BJ (cell line): ENCODE measurements around the gene IGFLR1. TPM values are rescaled to one million over a fixed set of nuclear protein-coding genes. Genes with fewer than 3 reads are reported as not detected.

Experiments
- CTCF ChIA-PET: fragments of 350-600 bp; formaldehyde crosslinking; extraction: SDS; loops from one replicate; lab custom pipeline; 2021; ENCODE audit warnings: antibody characterized with exemption, inconsistent platforms; lab: Yijun Ruan, JAX
- POLR2A ChIA-PET: fragments of 300-600 bp; sonication (Branson Sonifier 250); formaldehyde crosslinking; extraction: SDS; loops from one replicate; lab custom pipeline; 2021; ENCODE audit warnings: antibody characterized with exemption; lab: Charles Lee
- DNase-seq: peaks from one replicate; pipeline ENCODE4 v3.0.0-alpha.2; 2011; ENCODE audit warnings: low read depth
- H3K27me3 ChIP-seq: 2 replicates; pipeline ENCODE4 v1.6.0; 2011; ENCODE audit warnings: low read length; ENCODE audit not compliant: control insufficient read depth, insufficient read depth
- H3K36me3 ChIP-seq: 2 replicates; pipeline ENCODE4 v1.5.1; 2011; ENCODE audit warnings: low read length; ENCODE audit not compliant: control insufficient read depth, insufficient read depth
- H3K4me3 ChIP-seq: 2 replicates; pipeline ENCODE4 v1.5.1; 2011; ENCODE audit warnings: low read depth, mild to moderate bottlenecking, control low read depth, low read length
- polyA plus RNA-seq: library from polyadenylated mRNA; depleted of rRNA; stranded (reverse); fragments of >200 nt; gene quantifications from 2 replicates; pipeline ENCODE4 v1.2.3, GENCODE V29; 2011
- TF ChIP-seq, protein P1 (sequence below): IDR thresholded peaks from 2 replicates; pipeline ENCODE4 v1.5.1; 2011; ENCODE audit warnings: low read depth, mild to moderate bottlenecking, control low read depth, inconsistent platforms, low read length, moderate library complexity; ENCODE audit not compliant: insufficient read depth

IGFLR1 gene
- polyA plus RNA-seq, 1 experiment = 1.9 TPM

DNA sequence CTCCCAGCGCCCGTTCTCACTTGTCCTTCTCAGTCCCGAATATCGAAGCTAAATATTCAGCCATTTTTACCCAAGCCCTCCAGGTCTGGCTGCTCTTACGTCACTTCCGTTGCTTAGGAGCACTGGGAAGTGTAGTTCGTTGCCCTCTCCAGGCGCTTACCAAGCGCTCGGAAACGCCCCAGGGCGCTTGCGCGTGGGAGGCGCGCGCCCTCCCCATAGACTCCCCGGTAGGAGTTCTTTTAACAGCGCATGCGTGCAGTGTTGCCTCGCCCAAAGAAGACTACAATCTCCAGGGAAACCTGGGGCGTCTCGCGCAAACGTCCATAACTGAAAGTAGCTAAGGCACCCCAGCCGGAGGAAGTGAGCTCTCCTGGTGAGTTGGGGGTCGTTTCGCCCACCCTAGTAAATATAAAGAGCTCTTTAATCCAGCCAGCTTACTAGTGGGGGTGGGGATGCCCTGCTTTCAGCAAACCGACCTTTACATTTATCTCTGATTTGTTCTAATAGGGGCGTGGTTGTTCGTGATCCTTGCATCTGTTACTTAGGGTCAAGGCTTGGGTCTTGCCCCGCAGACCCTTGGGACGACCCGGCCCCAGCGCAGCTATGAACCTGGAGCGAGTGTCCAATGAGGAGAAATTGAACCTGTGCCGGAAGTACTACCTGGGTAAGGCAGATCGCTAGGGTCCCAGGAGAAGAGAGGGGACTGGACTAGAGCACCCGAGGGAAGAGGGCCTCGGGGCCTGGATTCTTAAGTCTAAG is 3.3 kb upstream of the IGFLR1 start, which contains the start of the genes PSENEN and U2AF1L4:
Gene PSENEN (plus strand): TSS at position 324 of the 759 bp plus-strand sequence. CDS start 280 bp downstream, at position 604.
Gene U2AF1L4 (minus strand): TSS at position 91 of the 759 bp plus-strand sequence. CDS start 27 bp downstream, at position 64.
- no peaks in the 10 kb centered on the region for H3K27me3 ChIP-seq
- DNase-seq = peak; percentile 98
- peaks cover 7% of the 10 kb centered on the region for H3K36me3 ChIP-seq
- CTCF ChIA-PET = interaction anchor here (0.6 to 1.7 kb wide), 6 partner anchors 15 to 431 kb away, joined by 3 to 4 read pairs (median 4); no protein-coding TSS in a partner anchor
- POLR2A ChIA-PET = no interaction called here
- TF ChIP-seq, protein P1, sequence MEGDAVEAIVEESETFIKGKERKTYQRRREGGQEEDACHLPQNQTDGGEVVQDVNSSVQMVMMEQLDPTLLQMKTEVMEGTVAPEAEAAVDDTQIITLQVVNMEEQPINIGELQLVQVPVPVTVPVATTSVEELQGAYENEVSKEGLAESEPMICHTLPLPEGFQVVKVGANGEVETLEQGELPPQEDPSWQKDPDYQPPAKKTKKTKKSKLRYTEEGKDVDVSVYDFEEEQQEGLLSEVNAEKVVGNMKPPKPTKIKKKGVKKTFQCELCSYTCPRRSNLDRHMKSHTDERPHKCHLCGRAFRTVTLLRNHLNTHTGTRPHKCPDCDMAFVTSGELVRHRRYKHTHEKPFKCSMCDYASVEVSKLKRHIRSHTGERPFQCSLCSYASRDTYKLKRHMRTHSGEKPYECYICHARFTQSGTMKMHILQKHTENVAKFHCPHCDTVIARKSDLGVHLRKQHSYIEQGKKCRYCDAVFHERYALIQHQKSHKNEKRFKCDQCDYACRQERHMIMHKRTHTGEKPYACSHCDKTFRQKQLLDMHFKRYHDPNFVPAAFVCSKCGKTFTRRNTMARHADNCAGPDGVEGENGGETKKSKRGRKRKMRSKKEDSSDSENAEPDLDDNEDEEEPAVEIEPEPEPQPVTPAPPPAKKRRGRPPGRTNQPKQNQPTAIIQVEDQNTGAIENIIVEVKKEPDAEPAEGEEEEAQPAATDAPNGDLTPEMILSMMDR = no peak
- peak within 1 kb of the TSS; percentile 89 for H3K4me3 ChIP-seq

DNA sequence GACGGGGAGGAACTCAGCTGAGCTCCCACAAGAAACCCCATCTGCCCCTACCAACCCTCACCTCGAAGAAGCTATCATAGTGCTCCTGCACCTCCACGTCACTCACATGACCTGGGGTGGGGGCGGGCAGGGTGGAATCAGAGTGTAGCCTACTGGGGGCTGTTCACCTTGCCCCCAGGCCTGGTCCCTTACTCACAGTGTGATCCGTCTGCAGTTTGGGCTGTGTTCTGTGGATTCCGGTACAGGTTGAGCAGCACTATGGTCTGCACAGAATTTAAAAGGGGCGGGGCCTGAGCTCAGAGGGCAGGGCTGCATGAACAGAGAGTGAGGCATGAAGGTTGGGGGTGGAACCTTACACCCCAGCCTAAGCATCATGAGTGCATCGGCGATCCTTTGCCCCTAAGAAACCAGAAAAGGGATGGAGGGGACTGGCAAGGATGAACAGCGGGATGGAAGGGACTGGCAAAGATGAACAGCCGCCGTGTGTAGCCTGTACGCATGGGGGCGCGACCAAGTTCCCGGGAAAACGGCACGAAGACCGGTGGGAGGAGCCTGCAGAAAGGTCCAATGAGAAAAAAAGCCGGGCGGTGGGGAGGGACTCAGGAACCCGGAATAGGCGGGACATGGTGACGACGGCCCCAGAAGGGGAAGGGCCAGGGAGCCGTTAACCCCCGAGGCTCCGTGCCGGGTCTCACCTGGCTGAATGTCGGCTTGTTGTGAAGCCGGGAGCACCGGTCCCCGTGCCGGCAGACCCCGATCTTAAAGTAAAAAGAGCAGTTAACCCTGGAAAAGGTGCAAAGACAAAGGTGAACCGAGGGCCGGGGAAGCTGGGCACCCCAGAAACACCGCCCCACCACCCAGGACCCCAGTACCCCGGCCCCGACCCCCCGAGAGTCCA is 2.4 kb upstream of the IGFLR1 start:
- TF ChIP-seq, protein P1 = peak; percentile 60
- H3K36me3 ChIP-seq = peaks cover 7% of the 10 kb centered on the region
- peak; percentile 66 for DNase-seq
- H3K4me3 ChIP-seq = peak overlapping the region; percentile 89
- ChIA-PET CTCF (interaction anchor here (0.9 to 1.7 kb wide), 4 partner anchors 16 to 187 kb away, joined by 3 to 4 read pairs (median 4); no protein-coding TSS in a partner anchor), POLR2A (no interaction called here)
- no peaks in the 10 kb centered on the region for H3K27me3 ChIP-seq

DNA sequence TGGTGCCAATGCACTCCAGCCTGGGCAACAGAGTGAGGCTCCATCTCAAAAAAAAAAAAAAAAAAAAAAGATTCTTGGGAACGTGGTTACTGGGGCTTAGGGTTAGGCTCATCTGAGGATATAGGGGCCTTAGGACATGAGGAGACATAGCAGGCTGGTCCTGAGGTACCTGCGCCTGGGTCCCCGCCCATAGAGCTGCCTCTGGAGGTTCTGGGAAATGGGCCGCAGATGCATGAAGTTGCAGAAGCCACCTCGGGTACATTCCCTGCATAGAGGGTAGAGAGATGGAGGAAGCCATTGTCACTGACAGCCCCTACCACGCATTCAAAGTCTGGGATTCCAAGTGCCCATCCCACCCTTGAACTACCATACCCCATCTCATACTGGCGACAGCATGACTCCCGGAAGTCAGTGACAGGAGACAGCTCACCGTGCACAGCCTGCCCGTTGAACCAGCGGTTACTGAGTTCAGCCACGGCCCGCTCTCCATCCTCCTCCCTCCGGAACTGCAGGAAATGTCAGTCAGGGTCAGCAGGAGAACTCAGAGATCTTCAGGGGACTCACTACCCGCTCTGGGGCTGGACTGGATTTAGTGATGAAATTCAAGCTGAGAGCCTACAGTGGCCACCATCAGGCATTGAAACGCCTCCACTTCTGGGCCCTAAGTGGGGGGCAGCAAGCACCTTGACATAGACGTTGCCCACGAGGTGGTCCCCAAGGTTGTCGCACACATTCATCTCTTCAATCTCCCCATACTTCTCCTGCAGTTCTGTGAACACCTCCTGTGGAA is 1.6 kb upstream of the IGFLR1 start:
- ChIA-PET POLR2A (no interaction called here), CTCF (interaction anchor here (1.7 kb wide), 1 partner anchor 17 kb away, joined by 4 read pairs; no protein-coding TSS in a partner anchor)
- TF ChIP-seq, protein P1 = no peak
- Histone ChIP-seq H3K27me3 (no peaks in the 10 kb centered on the region), H3K4me3 (no peak overlapping the region), H3K36me3 (peaks cover 7% of the 10 kb centered on the region)
- no peak for DNase-seq

DNA sequence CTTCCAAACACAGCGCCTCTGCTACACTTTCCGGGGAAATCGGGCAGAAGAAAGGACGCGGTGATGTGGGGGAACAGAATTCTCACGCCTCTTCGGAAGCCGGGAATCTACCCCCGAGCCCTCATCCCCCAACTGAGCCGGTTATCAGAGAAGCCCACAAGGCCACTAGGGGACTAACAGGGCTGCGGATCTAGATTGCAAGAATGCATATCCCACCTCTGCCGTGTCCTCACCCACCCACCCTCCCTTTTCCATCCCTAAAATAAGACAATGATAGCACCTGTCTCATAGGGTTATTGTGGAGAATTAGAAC is 1.1 kb downstream of the IGFLR1 start:
- Histone ChIP-seq H3K36me3 (peaks cover 24% of the 10 kb centered on the region), H3K4me3 (peak overlapping the region; percentile 52), H3K27me3 (no peaks in the 10 kb centered on the region)
- TF ChIP-seq, protein P1 = no peak
- ChIA-PET POLR2A (interaction anchor here (0.8 kb wide), 1 partner anchor 22 kb away, joined by 3 read pairs; no protein-coding TSS in a partner anchor), CTCF (interaction anchor here (1.0 to 1.2 kb wide), 2 partner anchors 39 to 47 kb away, joined by 4 to 6 read pairs; no protein-coding TSS in a partner anchor)
- DNase-seq = no peak
